ENCODE results near the gene PSD4.

DNA sequence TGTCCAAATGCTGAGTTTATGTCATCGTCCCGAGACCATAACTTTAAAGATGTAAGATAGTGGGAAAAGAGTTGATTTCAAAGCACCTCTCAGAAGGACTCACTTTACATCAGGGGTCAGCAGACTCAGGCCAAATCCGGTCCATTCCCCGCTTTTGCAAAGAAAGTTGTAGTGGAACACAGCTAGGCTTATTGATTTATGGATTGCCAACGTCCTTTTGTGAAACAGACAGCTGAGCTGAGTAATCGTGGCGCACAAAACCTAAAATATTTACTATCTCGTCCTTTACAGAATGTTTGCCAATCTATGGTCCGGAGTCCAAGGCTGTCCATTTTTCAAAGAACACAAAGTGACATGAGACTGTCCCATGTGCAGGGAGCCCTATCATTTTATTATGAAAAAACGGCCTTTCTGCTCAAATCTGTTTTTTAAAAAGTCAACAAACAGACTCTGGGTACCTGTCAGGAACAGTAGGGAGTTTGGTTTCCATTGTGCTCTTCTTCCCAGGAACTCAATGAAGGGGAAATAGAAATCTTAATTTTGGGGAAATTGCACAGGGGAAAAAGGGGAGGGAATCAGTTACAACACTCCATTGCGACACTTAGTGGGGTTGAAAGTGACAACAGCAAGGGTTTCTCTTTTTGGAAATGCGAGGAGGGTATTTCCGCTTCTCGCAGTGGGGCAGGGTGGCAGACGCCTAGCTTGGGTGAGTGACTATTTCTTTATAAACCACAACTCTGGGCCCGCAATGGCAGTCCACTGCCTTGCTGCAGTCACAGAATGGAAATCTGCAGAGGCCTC lies 46.7 kb upstream of the PSD4 start, which contains the start of gene IL1RN:
- TF ChIP-seq, protein P1, sequence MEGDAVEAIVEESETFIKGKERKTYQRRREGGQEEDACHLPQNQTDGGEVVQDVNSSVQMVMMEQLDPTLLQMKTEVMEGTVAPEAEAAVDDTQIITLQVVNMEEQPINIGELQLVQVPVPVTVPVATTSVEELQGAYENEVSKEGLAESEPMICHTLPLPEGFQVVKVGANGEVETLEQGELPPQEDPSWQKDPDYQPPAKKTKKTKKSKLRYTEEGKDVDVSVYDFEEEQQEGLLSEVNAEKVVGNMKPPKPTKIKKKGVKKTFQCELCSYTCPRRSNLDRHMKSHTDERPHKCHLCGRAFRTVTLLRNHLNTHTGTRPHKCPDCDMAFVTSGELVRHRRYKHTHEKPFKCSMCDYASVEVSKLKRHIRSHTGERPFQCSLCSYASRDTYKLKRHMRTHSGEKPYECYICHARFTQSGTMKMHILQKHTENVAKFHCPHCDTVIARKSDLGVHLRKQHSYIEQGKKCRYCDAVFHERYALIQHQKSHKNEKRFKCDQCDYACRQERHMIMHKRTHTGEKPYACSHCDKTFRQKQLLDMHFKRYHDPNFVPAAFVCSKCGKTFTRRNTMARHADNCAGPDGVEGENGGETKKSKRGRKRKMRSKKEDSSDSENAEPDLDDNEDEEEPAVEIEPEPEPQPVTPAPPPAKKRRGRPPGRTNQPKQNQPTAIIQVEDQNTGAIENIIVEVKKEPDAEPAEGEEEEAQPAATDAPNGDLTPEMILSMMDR (IDR thresholded peaks at IDR 0.05 in 8 of 11, conservative IDR thresholded peaks at IDR 0.05 in 3 of 11): no peak
- no peak for TF ChIP-seq POLR2A (IDR thresholded peaks at IDR 0.05)
- peak in 2 of 3 donors; percentile 19 to 60 for TF ChIP-seq POLR2AphosphoS5 (IDR thresholded peaks at IDR 0.05)
